Spleen (tissue), 11 donors: ENCODE measurements around the gene OR9Q1. TPM values are rescaled to one million over a fixed set of nuclear protein-coding genes. Genes with fewer than 3 reads are reported as not detected.

Experiments
- DNase-seq: peaks from one replicate; pipeline ENCODE4 v3.0.0-alpha.2; 2020
- H3K27ac ChIP-seq, 8 donors: fragments of 200-600 bp; sonication (generic) in 7 of 8; 1 replicate in 4 of 8; 2 replicates in 4 of 8; pipeline versions ENCODE4 v1.5.0 to v1.8.0; 2016 to 2021; ENCODE audit warnings: inconsistent platforms in 4 of 8, mild to moderate bottlenecking in 4 of 8, moderate library complexity in 1 of 8
- H3K27me3 ChIP-seq, 7 donors: fragments of 200-600 bp; sonication (generic) in 6 of 7; replicated peaks in 1 of 7; 1 replicate in 4 of 7; 2 replicates in 3 of 7; pipeline versions ENCODE4 v1.5.0 to v1.8.0; 2016 to 2021; ENCODE audit warnings: inconsistent platforms in 3 of 7, mild to moderate bottlenecking in 1 of 7
- H3K36me3 ChIP-seq, 6 donors: fragments of 200-600 bp; sonication (generic) in 5 of 6; 1 replicate in 4 of 6; 2 replicates in 2 of 6; pipeline versions ENCODE4 v1.5.0 to v1.8.0; 2016 to 2021; ENCODE audit warnings: inconsistent platforms in 2 of 6
- H3K4me1 ChIP-seq, 6 donors: fragments of 200-600 bp; sonication (generic) in 5 of 6; 1 replicate in 3 of 6; 2 replicates in 3 of 6; pipeline versions ENCODE4 v1.5.0 to v1.8.0; 2016 to 2021; ENCODE audit warnings: inconsistent platforms in 3 of 6
- H3K4me3 ChIP-seq, 8 donors: fragments of 200-600 bp; sonication (generic) in 7 of 8; 1 replicate in 4 of 8; 2 replicates in 4 of 8; pipeline versions ENCODE4 v1.5.0 to v1.8.0; 2016 to 2021; ENCODE audit warnings: inconsistent platforms in 4 of 8, mild to moderate bottlenecking in 4 of 8, moderate library complexity in 2 of 8
- H3K9me3 ChIP-seq, 8 donors: fragments of 200-600 bp; sonication (generic) in 7 of 8; 1 replicate in 4 of 8; 2 replicates in 4 of 8; pipeline versions ENCODE4 v1.5.0 to v1.8.0; 2016 to 2021; ENCODE audit warnings: inconsistent platforms in 4 of 8
- POLR2A ChIP-seq, 3 donors: fragments of 450-650 bp; IDR thresholded peaks; one replicate each; pipeline ENCODE4 v1.5.1; 2017; ENCODE audit warnings: antibody characterized with exemption in 3 of 3, mild to moderate bottlenecking in 1 of 3
- POLR2AphosphoS5 ChIP-seq, 3 donors: sonication (generic); formaldehyde crosslinking; IDR thresholded peaks; one replicate each; pipeline ENCODE4 v1.5.1; 2017; ENCODE audit warnings: antibody characterized with exemption in 3 of 3
- WGBS, 5 donors: extraction: QIAGEN DNeasy Blood & Tissue Kit in 3 of 5; methylation state at CpG; one replicate each; pipeline versions ENCODE4 v1.1.5 to v1.1.7; 2013 to 2018; 5-methylcytosine and 5-hydroxymethylcytosine counted together
- intact Hi-C: fragments of 100-400 bp; cut with DNase I; formaldehyde crosslinking; loops from one replicate; pipeline ENCODE4 v1.15.0; 2023; ENCODE audit warnings: low total_unique reads
- polyA plus RNA-seq, 3 donors: library from polyadenylated mRNA; stranded (reverse); fragments of 200-250 nt; gene quantifications; one replicate each; pipeline ENCODE4 v1.2.1, GENCODE V29; 2013
- small RNA-seq, 4 donors: library from RNA; depleted of rRNA; stranded (forward); fragments of <200 nt; gene quantifications; one replicate each; pipeline ENCODE3, GENCODE V24; 2016
- total RNA-seq, 7 donors: library from RNA; depleted of rRNA in 3 of 7; stranded (reverse); fragments of >200 nt in 3 of 7; fragmentation: NEBNext Ultra II Directional in 4 of 7; extraction: Animal tissue kit (Norgen Biotek cat#: 25700) in 4 of 7; gene quantifications; one replicate each; pipeline versions ENCODE4 v1.1.0 to v1.2.1, GENCODE V29; 2016 to 2021
- TF ChIP-seq, protein P1 (sequence below), 11 experiments: fragments of 200-600 bp in 7 of 11; fragments of 450-650 bp in 4 of 11; sonication (generic) in 4 of 11; IDR thresholded peaks in 8 of 11; conservative IDR thresholded peaks in 3 of 11; 1 replicate in 7 of 11; 2 replicates in 4 of 11; pipeline versions ENCODE4 v1.4.0 to v1.8.0; 2016 to 2021; ENCODE audit warnings: antibody characterized with exemption in 11 of 11, inconsistent platforms in 4 of 11, mild to moderate bottlenecking in 1 of 11
- donor health status: healthy with polysubstance abuse.
- donor health status: DM: no; HTN: no; CAD: no; lungs with moderate emphysema.
- donor health status: DM: no; HTN: no; CAD: no.
- donor health status: Bipolar disorder and iron deficiency.
- donor health status: healthy.
- donor health status: DM: no; HTN: no; CAD: no.
- donor health status: DM: yes; HTN: yes; CAD: no.

The OR9Q1 gene
- total and polyA plus RNA-seq, 10 donors, result not detected

DNA sequence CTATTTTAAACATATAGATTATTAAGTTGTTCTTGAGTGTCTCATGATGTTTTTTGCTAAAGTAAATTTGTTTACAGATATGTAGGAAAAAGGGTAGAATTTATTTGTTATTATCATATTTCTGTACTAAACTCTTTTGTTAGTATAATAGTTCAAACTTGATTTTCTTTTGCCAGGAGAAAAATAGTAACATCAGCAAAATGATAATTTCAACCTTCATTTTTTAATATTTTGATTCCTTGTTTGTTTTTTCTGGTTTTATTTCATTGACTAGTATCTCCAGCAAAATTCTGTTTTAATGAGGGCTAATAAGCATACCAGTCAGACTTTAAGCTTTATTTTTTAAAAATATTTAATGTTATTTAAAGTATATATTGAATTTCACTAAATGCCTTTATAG lies 192.8 kb downstream of the OR9Q1 start:
- no peaks in the 10 kb centered on the region for H3K4me1 ChIP-seq
- intact Hi-C loops, result no loop called here
- H3K27me3 ChIP-seq, result no peaks in the 10 kb centered on the region
- no peak for TF ChIP-seq POLR2AphosphoS5 (IDR thresholded peaks at IDR 0.05)
- TF ChIP-seq, protein P1, sequence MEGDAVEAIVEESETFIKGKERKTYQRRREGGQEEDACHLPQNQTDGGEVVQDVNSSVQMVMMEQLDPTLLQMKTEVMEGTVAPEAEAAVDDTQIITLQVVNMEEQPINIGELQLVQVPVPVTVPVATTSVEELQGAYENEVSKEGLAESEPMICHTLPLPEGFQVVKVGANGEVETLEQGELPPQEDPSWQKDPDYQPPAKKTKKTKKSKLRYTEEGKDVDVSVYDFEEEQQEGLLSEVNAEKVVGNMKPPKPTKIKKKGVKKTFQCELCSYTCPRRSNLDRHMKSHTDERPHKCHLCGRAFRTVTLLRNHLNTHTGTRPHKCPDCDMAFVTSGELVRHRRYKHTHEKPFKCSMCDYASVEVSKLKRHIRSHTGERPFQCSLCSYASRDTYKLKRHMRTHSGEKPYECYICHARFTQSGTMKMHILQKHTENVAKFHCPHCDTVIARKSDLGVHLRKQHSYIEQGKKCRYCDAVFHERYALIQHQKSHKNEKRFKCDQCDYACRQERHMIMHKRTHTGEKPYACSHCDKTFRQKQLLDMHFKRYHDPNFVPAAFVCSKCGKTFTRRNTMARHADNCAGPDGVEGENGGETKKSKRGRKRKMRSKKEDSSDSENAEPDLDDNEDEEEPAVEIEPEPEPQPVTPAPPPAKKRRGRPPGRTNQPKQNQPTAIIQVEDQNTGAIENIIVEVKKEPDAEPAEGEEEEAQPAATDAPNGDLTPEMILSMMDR (IDR thresholded peaks at IDR 0.05 in 8 of 11, conservative IDR thresholded peaks at IDR 0.05 in 3 of 11), result no peak
- TF ChIP-seq POLR2A (IDR thresholded peaks at IDR 0.05), result no peak
- no peak for DNase-seq
- no peaks in the 10 kb centered on the region for H3K9me3 ChIP-seq
- H3K4me3 ChIP-seq, result no peak overlapping the region
- H3K36me3 ChIP-seq, result no peaks in the 10 kb centered on the region
- H3K27ac ChIP-seq, result no peak overlapping the region

DNA sequence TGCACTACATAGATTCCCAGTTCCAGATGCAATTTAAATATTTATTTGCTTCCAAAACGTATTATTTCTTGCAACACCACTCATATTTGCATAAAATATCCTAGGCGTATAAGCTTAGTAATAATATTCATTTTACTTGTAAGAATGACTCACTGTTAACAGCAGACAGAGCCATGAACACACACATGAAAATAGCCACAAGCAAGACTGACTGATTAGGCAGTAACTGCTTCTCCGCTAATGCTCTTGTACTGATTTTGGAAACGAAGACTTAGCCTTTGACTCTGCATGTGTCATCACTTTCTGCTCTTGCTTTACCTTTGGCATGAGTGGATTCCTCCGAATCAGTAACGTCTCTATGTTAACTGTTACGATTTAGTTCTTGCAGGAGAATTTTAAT lies 199.0 kb downstream of the OR9Q1 start:
- Histone ChIP-seq H3K27ac (no peak overlapping the region), H3K4me3 (no peak overlapping the region), H3K27me3 (no peaks in the 10 kb centered on the region), H3K9me3 (no peaks in the 10 kb centered on the region), H3K4me1 (no peaks in the 10 kb centered on the region), H3K36me3 (no peaks in the 10 kb centered on the region)
- TF ChIP-seq POLR2AphosphoS5 (IDR thresholded peaks at IDR 0.05) (no peak), POLR2A (IDR thresholded peaks at IDR 0.05) (no peak)
- TF ChIP-seq, protein P1 (IDR thresholded peaks at IDR 0.05 in 8 of 11, conservative IDR thresholded peaks at IDR 0.05 in 3 of 11), result no peak
- no peak for DNase-seq
- WGBS, 5 donors, result 74 to 85% (median 77%) methylated on average over 7 of the region's 7 CpGs
- intact Hi-C loops, result no loop called here

DNA sequence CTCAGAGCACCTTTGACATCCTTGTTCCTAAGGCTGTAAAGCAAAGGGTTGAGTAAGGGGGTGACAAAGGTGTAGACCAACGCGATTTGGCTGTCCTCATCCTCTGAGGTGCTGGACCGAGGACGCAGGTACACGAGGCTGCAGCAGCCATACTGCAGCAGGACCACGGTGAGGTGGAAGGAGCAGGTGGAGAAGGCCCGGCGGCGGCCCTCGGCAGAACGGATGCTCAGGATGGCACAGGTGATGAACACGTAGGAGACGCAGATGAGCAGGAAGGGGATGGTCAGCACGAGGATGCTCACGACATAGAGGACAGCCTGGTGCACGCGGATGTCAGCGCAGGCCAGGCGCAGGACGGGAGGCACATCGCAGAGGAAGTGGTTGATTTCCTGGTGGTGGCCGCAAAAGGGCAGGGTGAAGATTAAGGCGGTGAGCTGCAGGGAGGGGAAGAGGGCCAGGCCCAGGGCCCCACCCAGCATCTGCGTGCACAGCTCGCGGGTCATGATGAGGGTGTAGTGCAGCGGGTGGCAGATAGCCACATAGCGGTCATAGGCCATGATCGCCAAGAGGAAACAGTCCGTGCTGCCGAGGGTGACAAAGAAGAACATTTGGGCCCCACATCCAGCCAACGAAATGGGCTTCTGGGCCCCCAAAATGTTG lies 204.4 kb downstream of the OR9Q1 start:
- no peaks in the 10 kb centered on the region for H3K9me3 ChIP-seq
- H3K4me3 ChIP-seq, result no peak overlapping the region
- no peak for DNase-seq
- H3K27ac ChIP-seq, result no peak overlapping the region
- H3K27me3 ChIP-seq, result peaks cover 0 to 6% (median 0%) of the 10 kb centered on the region in 7 donors
- H3K4me1 ChIP-seq, result no peaks in the 10 kb centered on the region
- intact Hi-C loops, result no loop called here
- no peaks in the 10 kb centered on the region for H3K36me3 ChIP-seq
- TF ChIP-seq, protein P1 (IDR thresholded peaks at IDR 0.05 in 8 of 11, conservative IDR thresholded peaks at IDR 0.05 in 3 of 11), result no peak
- TF ChIP-seq POLR2A (IDR thresholded peaks at IDR 0.05), result no peak
- TF ChIP-seq POLR2AphosphoS5 (IDR thresholded peaks at IDR 0.05), result no peak
- WGBS, 5 donors, result 89 to 95% (median 92%) methylated on average over 32 of the region's 32 CpGs

Small RNAs within 50 kb of the gene (small RNA-seq; reads per million reads assigned to genes)
- gene RNU6-899P, result 0 reads per million in 4 donors

Other genes with a start within 250 kb of the OR9Q1 start
- gene OR6Q1, start 7.1 kb downstream of the OR9Q1 start, total RNA-seq, result not detected
- not detected for gene OR6Q1, start 7.1 kb downstream of the OR9Q1 start, polyA plus RNA-seq
- gene OR9I1, start 101.6 kb downstream of the OR9Q1 start, total RNA-seq, result not detected
- gene OR9I1, start 101.6 kb downstream of the OR9Q1 start, polyA plus RNA-seq, result not detected
- gene OR9Q2, start 165.2 kb downstream of the OR9Q1 start, total RNA-seq, result not detected
- gene OR9Q2, start 165.2 kb downstream of the OR9Q1 start, polyA plus RNA-seq, result not detected
- not detected for gene OR1S2, start 180.3 kb downstream of the OR9Q1 start, total RNA-seq
- not detected for gene OR1S2, start 180.3 kb downstream of the OR9Q1 start, polyA plus RNA-seq
- not detected for gene OR1S1, start 188.8 kb downstream of the OR9Q1 start, total RNA-seq
- gene OR1S1, start 188.8 kb downstream of the OR9Q1 start, polyA plus RNA-seq, result not detected
- not detected for gene OR10Q1, start 205.0 kb downstream of the OR9Q1 start, total RNA-seq
- not detected for gene OR10Q1, start 205.0 kb downstream of the OR9Q1 start, polyA plus RNA-seq
- gene OR10W1, start 244.4 kb downstream of the OR9Q1 start, total RNA-seq, result not detected
- gene OR10W1, start 244.4 kb downstream of the OR9Q1 start, polyA plus RNA-seq, result not detected